GM06990 (cell line): ENCODE measurements around the gene CFAP20DC.

Source experiments
- DNase-seq: peaks from one replicate; pipeline ENCODE4 v3.0.0-alpha.2; 2011; ENCODE audit not compliant: insufficient read length; ENCODE audit errors: extremely low read depth
- H3K27me3 ChIP-seq: replicated peaks from 2 replicates; pipeline ENCODE4 v1.6.0; 2011; ENCODE audit warnings: low read length; ENCODE audit not compliant: control insufficient read depth, insufficient read depth
- H3K36me3 ChIP-seq: 2 replicates; pipeline ENCODE4 v1.5.1; 2011; ENCODE audit warnings: low read length; ENCODE audit not compliant: control insufficient read depth, insufficient read depth
- H3K4me3 ChIP-seq: replicated peaks from 2 replicates; pipeline ENCODE4 v1.5.1; 2011; ENCODE audit warnings: low read depth, mild to moderate bottlenecking, control low read depth, low read length
- CTCF ChIP-seq: IDR thresholded peaks from 2 replicates; pipeline ENCODE4 v1.5.1; 2011; ENCODE audit warnings: low read length, control low read depth, mild to moderate bottlenecking, inconsistent platforms; ENCODE audit not compliant: insufficient read depth, poor library complexity, severe bottlenecking

CFAP20DC gene

GRCh38 chr3:59084583-59084982, 34.8 kb upstream of the CFAP20DC start:
- H3K27me3 ChIP-seq, result no peaks in the 10 kb centered on the region
- DNase-seq, result no peak
- TF ChIP-seq CTCF, result no peak
- no peaks in the 10 kb centered on the region for H3K36me3 ChIP-seq
- H3K4me3 ChIP-seq, result no peak overlapping the region

- no peak for TF ChIP-seq CTCF
- DNase-seq, result no peak
- H3K36me3 ChIP-seq, result no peaks in the 10 kb centered on the region
- H3K27me3 ChIP-seq, result no peaks in the 10 kb centered on the region
- H3K4me3 ChIP-seq, result no peak overlapping the region
Observed at GRCh38 chr3:59082106-59082505, 32.3 kb upstream of the CFAP20DC start.

- no peak for DNase-seq
- H3K4me3 ChIP-seq, result no peak overlapping the region
- H3K27me3 ChIP-seq, result no peaks in the 10 kb centered on the region
- TF ChIP-seq CTCF, result no peak
- no peaks in the 10 kb centered on the region for H3K36me3 ChIP-seq
Observed at GRCh38 chr3:59081071-59081470, 31.2 kb upstream of the CFAP20DC start.

GRCh38 chr3:59079962-59080361, 30.1 kb upstream of the CFAP20DC start:
- H3K36me3 ChIP-seq, result no peaks in the 10 kb centered on the region
- no peak for DNase-seq
- TF ChIP-seq CTCF, result no peak
- no peak overlapping the region for H3K4me3 ChIP-seq
- no peaks in the 10 kb centered on the region for H3K27me3 ChIP-seq

- TF ChIP-seq CTCF, result no peak
- H3K27me3 ChIP-seq, result no peaks in the 10 kb centered on the region
- H3K36me3 ChIP-seq, result no peaks in the 10 kb centered on the region
- no peak for DNase-seq
- H3K4me3 ChIP-seq, result no peak overlapping the region
Observed at GRCh38 chr3:59074764-59075163, 24.9 kb upstream of the CFAP20DC start.

GRCh38 chr3:59072681-59073080, 22.9 kb upstream of the CFAP20DC start:
- TF ChIP-seq CTCF, result no peak
- H3K36me3 ChIP-seq, result no peaks in the 10 kb centered on the region
- no peak for DNase-seq
- no peak overlapping the region for H3K4me3 ChIP-seq
- H3K27me3 ChIP-seq, result no peaks in the 10 kb centered on the region
